ENCODE results near the gene KCNQ1. TPM values are rescaled to one million over a fixed set of nuclear protein-coding genes. Genes with fewer than 3 reads are reported as not detected.
A peak's percentile ranks its signal among the peaks of the same experiment; 100 is the strongest.

Gene KCNQ1
- total and polyA plus RNA-seq, 2 of the 13 experiments (the other 11 are each of a cell fraction or from before 2014, with no cell fraction given), result 0.02 to 0.08 TPM

DNA sequence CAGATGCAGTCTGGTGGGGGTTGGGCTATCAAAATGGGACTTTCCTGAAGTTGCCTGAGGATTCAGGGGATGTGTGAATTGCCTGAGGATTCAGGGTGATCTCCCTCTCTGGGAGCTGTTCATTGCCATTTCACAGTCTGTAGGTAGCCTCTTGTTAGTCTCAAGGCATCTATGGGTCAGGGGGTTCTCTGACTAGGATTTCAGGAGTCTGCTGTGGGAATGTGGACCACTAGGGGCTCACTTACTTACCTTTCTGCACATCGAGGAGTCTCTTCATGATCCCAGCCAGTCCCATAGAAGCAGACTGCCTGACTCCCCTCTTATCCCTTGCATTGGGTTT, 200.9 kb downstream of the KCNQ1 start (continued):
- no peak for TF ChIP-seq HMGXB3 (CRISPR knock-in tag; IDR thresholded peaks at IDR 0.05; ENCODE audit: borderline replicate concordance)
- no peak for TF ChIP-seq SRF (IDR thresholded peaks at IDR 0.05; ENCODE audit: low read depth, low read length)
- TF ChIP-seq ZNF317 (CRISPR knock-in tag; IDR thresholded peaks at IDR 0.05), result no peak
- no peak for TF ChIP-seq HNF4G (IDR thresholded peaks at IDR 0.05; ENCODE audit: borderline replicate concordance, low read depth, low read length)
- no peak for TF ChIP-seq HNF4G (CRISPR knock-in tag; IDR thresholded peaks at IDR 0.05; ENCODE audit: borderline replicate concordance, low read depth)
- no peak for TF ChIP-seq THAP9 (CRISPR knock-in tag; IDR thresholded peaks at IDR 0.05; ENCODE audit: borderline replicate concordance)
- TF ChIP-seq, protein P1, sequence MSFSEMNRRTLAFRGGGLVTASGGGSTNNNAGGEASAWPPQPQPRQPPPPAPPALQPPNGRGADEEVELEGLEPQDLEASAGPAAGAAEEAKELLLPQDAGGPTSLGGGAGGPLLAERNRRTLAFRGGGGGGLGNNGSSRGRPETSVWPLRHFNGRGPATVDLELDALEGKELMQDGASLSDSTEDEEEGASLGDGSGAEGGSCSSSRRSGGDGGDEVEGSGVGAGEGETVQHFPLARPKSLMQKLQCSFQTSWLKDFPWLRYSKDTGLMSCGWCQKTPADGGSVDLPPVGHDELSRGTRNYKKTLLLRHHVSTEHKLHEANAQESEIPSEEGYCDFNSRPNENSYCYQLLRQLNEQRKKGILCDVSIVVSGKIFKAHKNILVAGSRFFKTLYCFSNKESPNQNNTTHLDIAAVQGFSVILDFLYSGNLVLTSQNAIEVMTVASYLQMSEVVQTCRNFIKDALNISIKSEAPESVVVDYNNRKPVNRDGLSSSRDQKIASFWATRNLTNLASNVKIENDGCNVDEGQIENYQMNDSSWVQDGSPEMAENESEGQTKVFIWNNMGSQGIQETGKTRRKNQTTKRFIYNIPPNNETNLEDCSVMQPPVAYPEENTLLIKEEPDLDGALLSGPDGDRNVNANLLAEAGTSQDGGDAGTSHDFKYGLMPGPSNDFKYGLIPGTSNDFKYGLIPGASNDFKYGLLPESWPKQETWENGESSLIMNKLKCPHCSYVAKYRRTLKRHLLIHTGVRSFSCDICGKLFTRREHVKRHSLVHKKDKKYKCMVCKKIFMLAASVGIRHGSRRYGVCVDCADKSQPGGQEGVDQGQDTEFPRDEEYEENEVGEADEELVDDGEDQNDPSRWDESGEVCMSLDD (CRISPR knock-in tag; IDR thresholded peaks at IDR 0.05; ENCODE audit: borderline replicate concordance), result no peak
- peak; percentile 5; the same call in 1 of the 2 replicates for TF ChIP-seq DNMT1 (CRISPR knock-in tag; IDR thresholded peaks at IDR 0.05)
- TF ChIP-seq, protein P2, sequence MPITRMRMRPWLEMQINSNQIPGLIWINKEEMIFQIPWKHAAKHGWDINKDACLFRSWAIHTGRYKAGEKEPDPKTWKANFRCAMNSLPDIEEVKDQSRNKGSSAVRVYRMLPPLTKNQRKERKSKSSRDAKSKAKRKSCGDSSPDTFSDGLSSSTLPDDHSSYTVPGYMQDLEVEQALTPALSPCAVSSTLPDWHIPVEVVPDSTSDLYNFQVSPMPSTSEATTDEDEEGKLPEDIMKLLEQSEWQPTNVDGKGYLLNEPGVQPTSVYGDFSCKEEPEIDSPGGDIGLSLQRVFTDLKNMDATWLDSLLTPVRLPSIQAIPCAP (CRISPR knock-in tag; IDR thresholded peaks at IDR 0.05; ENCODE audit: low read depth), result no peak
- 0 out of 2 replicates have a peak, but pooled peaks have one; percentile 13 for TF ChIP-seq CTCF (CRISPR knock-in tag; IDR thresholded peaks at IDR 0.05)
- no peak for TF ChIP-seq GABPA (IDR thresholded peaks at IDR 0.05; ENCODE audit: low read depth, low read length)
- no peak for TF ChIP-seq GABPA (CRISPR knock-in tag; IDR thresholded peaks at IDR 0.05; ENCODE audit: low read depth)
- no peak for TF ChIP-seq KMT2B (CRISPR knock-in tag; IDR thresholded peaks at IDR 0.05)
- TF ChIP-seq ZNF597 (CRISPR knock-in tag; IDR thresholded peaks at IDR 0.05), result no peak
- no peak for TF ChIP-seq GZF1 (CRISPR knock-in tag; IDR thresholded peaks at IDR 0.05)
- TF ChIP-seq SIX4 (CRISPR knock-in tag; IDR thresholded peaks at IDR 0.05), result no peak
- no peak for TF ChIP-seq PCBP2 (optimal IDR thresholded peaks at IDR 0.05; ENCODE audit: low read depth, low read length, poor library complexity, severe bottlenecking)

All from HepG2 (cell line).